ENCODE data around the gene ASRGL1.

The ASRGL1 gene

GRCh38 chr11:62439785-62440602 lies 102.7 kb downstream of the ASRGL1 start:
- no peak for TF ChIP-seq L3MBTL2 (conservative IDR thresholded peaks at IDR 0.05)
- TF ChIP-seq HDGF (IDR thresholded peaks at IDR 0.05; ENCODE audit: borderline replicate concordance): no peak
- TF ChIP-seq ZNF384 (IDR thresholded peaks at IDR 0.05): no peak
- no peak for TF ChIP-seq TARDBP (IDR thresholded peaks at IDR 0.05)
- TF ChIP-seq LEF1 (IDR thresholded peaks at IDR 0.05; ENCODE audit: borderline replicate concordance): no peak
- no peak for TF ChIP-seq ELF4 (IDR thresholded peaks at IDR 0.05)
- no peak for TF ChIP-seq PKNOX1 (IDR thresholded peaks at IDR 0.05)
- no peak for TF ChIP-seq CTBP1 (IDR thresholded peaks at IDR 0.05; ENCODE audit: borderline replicate concordance)
- no peak for TF ChIP-seq NFRKB (IDR thresholded peaks at IDR 0.05)
- TF ChIP-seq ARNT (IDR thresholded peaks at IDR 0.05): no peak
- TF ChIP-seq FOXM1 (IDR thresholded peaks at IDR 0.05; ENCODE audit: borderline replicate concordance): no peak
- no peak for TF ChIP-seq SUZ12 (IDR thresholded peaks at IDR 0.05)
- TF ChIP-seq SP1 (IDR thresholded peaks at IDR 0.05): no peak
- no peak for DNase-seq (ENCODE audit: extremely low spot score)
- ChIA-PET POLR2A (no interaction called here), CTCF (no interaction called here)
